ENCODE data around the gene SCRN2. TPM values are rescaled to one million over a fixed set of nuclear protein-coding genes. Genes with fewer than 3 reads are reported as not detected.

The SCRN2 gene
- total RNA-seq, 1 experiment from 2014 or later: 73.6 TPM

DNA sequence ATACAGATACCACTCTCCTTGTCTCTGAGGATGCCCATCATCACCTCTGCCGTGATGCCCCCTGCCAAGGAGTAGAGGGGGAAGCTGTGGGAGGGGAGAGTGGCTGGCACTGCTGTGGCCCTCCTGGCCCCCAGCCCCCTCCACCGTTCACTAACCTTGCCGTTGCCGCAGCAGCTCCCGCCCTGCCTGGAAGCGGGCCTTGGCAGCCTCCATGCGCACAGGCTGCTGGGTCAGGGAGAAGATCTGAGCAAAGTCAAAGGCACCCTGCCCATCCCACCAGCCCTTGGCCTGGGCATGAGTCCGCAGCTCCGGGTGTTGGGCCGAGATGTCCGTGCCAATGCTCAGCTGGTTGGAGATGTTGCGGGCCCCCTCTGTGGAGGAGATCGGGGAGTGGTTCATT is 2.4 kb downstream of the SCRN2 start:
- peaks cover 34% of the 10 kb centered on the region for H3K4me1 Mint-ChIP-seq (ENCODE audit: low read depth, unreplicated experiment)
- no peak for TF ChIP-seq CTCF (IDR thresholded peaks at IDR 0.05; ENCODE audit: insufficient read depth in 1 of 2, low read depth in 1 of 2, low read length in 1 of 2, severe bottlenecking in 1 of 2, unreplicated experiment in 1 of 2)
- no peaks in the 10 kb centered on the region for H3K9me3 Mint-ChIP-seq (ENCODE audit: unreplicated experiment)
- H3K36me3 ChIP-seq (ENCODE audit: control insufficient read depth, insufficient read depth, low read length): peaks cover 16% of the 10 kb centered on the region
- H3K27ac Mint-ChIP-seq (ENCODE audit: unreplicated experiment): no peak overlapping the region
- BruUV-seq (replicated peaks): no TSS peak
- ChIA-PET CTCF (interaction anchor here (0.5 to 14.0 kb wide), 2 partner anchors 37 to 50 kb away, joined by 3 to 904 read pairs; partner anchors contain the start of gene SP2), POLR2A (no interaction called here)
- H3K4me3 ChIP-seq (ENCODE audit: low read depth, low read length): no peak overlapping the region
- intact Hi-C loops (cut with micrococcal nuclease; ENCODE audit: unreplicated experiment): loop anchor here (10.0 kb wide), 1 partner anchor 266 kb away; the partner anchor contains the start of genes CBX1 and SNX11
- H3K4me3 Mint-ChIP-seq (ENCODE audit: unreplicated experiment): no peak overlapping the region
- no peaks in the 10 kb centered on the region for H3K27me3 ChIP-seq (replicated peaks; ENCODE audit: control insufficient read depth, insufficient read depth, low read length)
- no peaks in the 10 kb centered on the region for H3K9me3 ChIP-seq
- peaks cover 10% of the 10 kb centered on the region for H3K36me3 Mint-ChIP-seq (ENCODE audit: insufficient read depth, unreplicated experiment)
- no peak for DNase-seq
- H3K27me3 Mint-ChIP-seq (ENCODE audit: insufficient read depth, unreplicated experiment): no peaks in the 10 kb centered on the region
- H3K4me1 ChIP-seq: peaks cover 32% of the 10 kb centered on the region

- Mint-ChIP-seq H3K4me1 (ENCODE audit: low read depth, unreplicated experiment) (peaks cover 30% of the 10 kb centered on the region), H3K27me3 (ENCODE audit: insufficient read depth, unreplicated experiment) (no peaks in the 10 kb centered on the region), H3K27ac (ENCODE audit: unreplicated experiment) (no peak overlapping the region), H3K9me3 (ENCODE audit: unreplicated experiment) (no peaks in the 10 kb centered on the region), H3K4me3 (ENCODE audit: unreplicated experiment) (no peak overlapping the region), H3K36me3 (ENCODE audit: insufficient read depth, unreplicated experiment) (peaks cover 10% of the 10 kb centered on the region)
- H3K4me3 ChIP-seq (ENCODE audit: low read depth, low read length): no peak overlapping the region
- H3K27me3 ChIP-seq (replicated peaks; ENCODE audit: control insufficient read depth, insufficient read depth, low read length): no peaks in the 10 kb centered on the region
- intact Hi-C loops (cut with micrococcal nuclease; ENCODE audit: unreplicated experiment): loop anchor here (10.0 kb wide), 1 partner anchor 267 kb away; the partner anchor contains the start of genes CBX1 and SNX11
- TF ChIP-seq CTCF (IDR thresholded peaks at IDR 0.05; ENCODE audit: insufficient read depth in 1 of 2, low read depth in 1 of 2, low read length in 1 of 2, severe bottlenecking in 1 of 2, unreplicated experiment in 1 of 2): no peak
- H3K9me3 ChIP-seq: no peaks in the 10 kb centered on the region
- peaks cover 23% of the 10 kb centered on the region for H3K4me1 ChIP-seq
- BruUV-seq (replicated peaks): no TSS peak
- ChIA-PET CTCF (interaction anchor here (0.5 to 1.1 kb wide), 3 partner anchors 14 to 1513 kb away, joined by 3 read pairs; no protein-coding TSS in a partner anchor), POLR2A (interaction anchor here (0.6 to 1.0 kb wide), 3 partner anchors 13 to 164 kb away, joined by 3 to 12 read pairs (median 3); partner anchors contain the start of gene SP6)
- peaks cover 16% of the 10 kb centered on the region for H3K36me3 ChIP-seq (ENCODE audit: control insufficient read depth, insufficient read depth, low read length)
- no peak for DNase-seq
Measured at GRCh38 chr17:47837401-47838039, 3.6 kb downstream of the SCRN2 start.

- H3K9me3 ChIP-seq: no peaks in the 10 kb centered on the region
- ChIA-PET CTCF (interaction anchor here (0.5 to 1.1 kb wide), 2 partner anchors 15 to 1514 kb away, joined by 3 to 4 read pairs; partner anchors contain the start of gene OSBPL7), POLR2A (interaction anchor here (1.0 kb wide), 1 partner anchor 14 kb away, joined by 12 read pairs; the partner anchor contains the start of gene SP6)
- no peaks in the 10 kb centered on the region for H3K27me3 ChIP-seq (replicated peaks; ENCODE audit: control insufficient read depth, insufficient read depth, low read length)
- Mint-ChIP-seq H3K4me3 (ENCODE audit: unreplicated experiment) (no peak overlapping the region), H3K27ac (ENCODE audit: unreplicated experiment) (no peak overlapping the region), H3K9me3 (ENCODE audit: unreplicated experiment) (no peaks in the 10 kb centered on the region), H3K4me1 (ENCODE audit: low read depth, unreplicated experiment) (peaks cover 30% of the 10 kb centered on the region), H3K36me3 (ENCODE audit: insufficient read depth, unreplicated experiment) (peaks cover 15% of the 10 kb centered on the region), H3K27me3 (ENCODE audit: insufficient read depth, unreplicated experiment) (no peaks in the 10 kb centered on the region)
- peaks cover 16% of the 10 kb centered on the region for H3K36me3 ChIP-seq (ENCODE audit: control insufficient read depth, insufficient read depth, low read length)
- no peak overlapping the region for H3K4me3 ChIP-seq (ENCODE audit: low read depth, low read length)
- intact Hi-C loops (cut with micrococcal nuclease; ENCODE audit: unreplicated experiment): loop anchor here (10.0 kb wide), 1 partner anchor 268 kb away; the partner anchor contains the start of genes CBX1 and SNX11
- TF ChIP-seq CTCF (IDR thresholded peaks at IDR 0.05; ENCODE audit: insufficient read depth in 1 of 2, low read depth in 1 of 2, low read length in 1 of 2, severe bottlenecking in 1 of 2, unreplicated experiment in 1 of 2): no peak
- DNase-seq: peak in 1 of 2 experiments; percentile 60
- BruUV-seq (replicated peaks): no TSS peak
- peaks cover 14% of the 10 kb centered on the region for H3K4me1 ChIP-seq
Measured at GRCh38 chr17:47836601-47837000, 4.5 kb downstream of the SCRN2 start.
